CD4-positive, alpha-beta memory T cell (primary cell): ENCODE data around the gene CBX8. TPM values are rescaled to one million over a fixed set of nuclear protein-coding genes. Genes with fewer than 3 reads are reported as not detected.
A peak's percentile ranks its signal among the peaks of the same experiment; 100 is the strongest.

Experiments
- CTCF ChIA-PET: fragments of 350-600 bp; sonication (Branson Sonifier 250); formaldehyde crosslinking; loops from one replicate; lab custom pipeline; 2021; ENCODE audit warnings: inconsistent platforms; ENCODE audit not compliant: partially characterized antibody; lab: Charles Lee
- POLR2A ChIA-PET: fragments of 350-600 bp; sonication (Branson Sonifier 250); formaldehyde crosslinking; loops from one replicate; lab custom pipeline; 2021; ENCODE audit not compliant: partially characterized antibody; lab: Charles Lee
- DNase-seq, 5 donors: peaks; one replicate each; pipeline versions ENCODE4 v3.0.0 to v3.0.0-alpha.2; 2020 to 2022; ENCODE audit warnings: mixed read lengths in 1 of 5
- H3K27ac ChIP-seq: one replicate; pipeline ENCODE4 v1.7.0; 2013; ENCODE audit warnings: low read depth, low read length
- H3K27me3 ChIP-seq: 2 replicates; pipeline ENCODE4 v1.7.0; 2013; ENCODE audit warnings: mild to moderate bottlenecking, low read length, moderate library complexity; ENCODE audit not compliant: insufficient read depth
- H3K36me3 ChIP-seq: 2 replicates; pipeline ENCODE4 v1.7.0; 2013; ENCODE audit warnings: mild to moderate bottlenecking, low read length, moderate library complexity; ENCODE audit not compliant: insufficient read depth
- H3K4me1 ChIP-seq: 2 replicates; pipeline ENCODE4 v1.7.0; 2013; ENCODE audit warnings: mild to moderate bottlenecking, low read length, moderate library complexity; ENCODE audit not compliant: insufficient read depth
- H3K4me3 ChIP-seq, 2 donors: one replicate each; pipeline ENCODE4 v1.7.0; 2013; ENCODE audit warnings: low read length in 2 of 2, mild to moderate bottlenecking in 1 of 2
- H3K9me3 ChIP-seq, 2 donors: one replicate each; pipeline ENCODE4 v1.7.0; 2013; ENCODE audit warnings: low read length in 2 of 2, control low read depth in 1 of 2; ENCODE audit not compliant: control insufficient read depth in 1 of 2
- H3K27ac Mint-ChIP-seq, 7 donors: one replicate each; pipeline ENCODE4 v1.8.0; 2020 to 2021; ENCODE audit warnings: mixed read lengths in 7 of 7, mild to moderate bottlenecking in 6 of 7, inconsistent platforms in 3 of 7, moderate library complexity in 3 of 7
- H3K27me3 Mint-ChIP-seq, 2 donors: one replicate each; pipeline ENCODE4 v1.8.0; 2020 to 2021; ENCODE audit warnings: mixed read lengths in 2 of 2
- H3K36me3 Mint-ChIP-seq, 2 donors: one replicate each; pipeline ENCODE4 v1.8.0; 2020 to 2021; ENCODE audit warnings: mixed read lengths in 2 of 2, inconsistent platforms in 1 of 2, mild to moderate bottlenecking in 1 of 2
- H3K4me1 Mint-ChIP-seq, 4 donors: one replicate each; pipeline ENCODE4 v1.8.0; 2020 to 2021; ENCODE audit warnings: mixed read lengths in 4 of 4, mild to moderate bottlenecking in 1 of 4
- H3K4me3 Mint-ChIP-seq, 8 donors: one replicate each; pipeline ENCODE4 v1.8.0; 2020 to 2021; ENCODE audit warnings: mixed read lengths in 8 of 8, mild to moderate bottlenecking in 7 of 8, moderate library complexity in 6 of 8, inconsistent platforms in 3 of 8
- H3K9me3 Mint-ChIP-seq, 8 donors: one replicate each; pipeline ENCODE4 v1.8.0; 2020 to 2021; ENCODE audit warnings: mixed read lengths in 8 of 8, mild to moderate bottlenecking in 5 of 8, inconsistent platforms in 3 of 8, moderate library complexity in 1 of 8
- intact Hi-C: fragments of 100-400 bp; cut with micrococcal nuclease; formaldehyde crosslinking; loops from one replicate; pipeline ENCODE4 v1.15.1; 2023
- polyA plus RNA-seq, 2 donors: library from polyadenylated mRNA; unstranded; fragments of 300-500 nt; fragmentation: Illumina TruSeq; gene quantifications; one replicate each; pipeline ENCODE4 v1.2.3, GENCODE V29; 2021
- total RNA-seq, 2 experiments: library from RNA; stranded (reverse); gene quantifications; one replicate each; pipeline ENCODE4 v1.2.3, GENCODE V29; 2021

CBX8 gene
- total and polyA plus RNA-seq, 4 experiments from 2014 or later, result 0.29 to 4.1 (median 1.6) TPM

DNA sequence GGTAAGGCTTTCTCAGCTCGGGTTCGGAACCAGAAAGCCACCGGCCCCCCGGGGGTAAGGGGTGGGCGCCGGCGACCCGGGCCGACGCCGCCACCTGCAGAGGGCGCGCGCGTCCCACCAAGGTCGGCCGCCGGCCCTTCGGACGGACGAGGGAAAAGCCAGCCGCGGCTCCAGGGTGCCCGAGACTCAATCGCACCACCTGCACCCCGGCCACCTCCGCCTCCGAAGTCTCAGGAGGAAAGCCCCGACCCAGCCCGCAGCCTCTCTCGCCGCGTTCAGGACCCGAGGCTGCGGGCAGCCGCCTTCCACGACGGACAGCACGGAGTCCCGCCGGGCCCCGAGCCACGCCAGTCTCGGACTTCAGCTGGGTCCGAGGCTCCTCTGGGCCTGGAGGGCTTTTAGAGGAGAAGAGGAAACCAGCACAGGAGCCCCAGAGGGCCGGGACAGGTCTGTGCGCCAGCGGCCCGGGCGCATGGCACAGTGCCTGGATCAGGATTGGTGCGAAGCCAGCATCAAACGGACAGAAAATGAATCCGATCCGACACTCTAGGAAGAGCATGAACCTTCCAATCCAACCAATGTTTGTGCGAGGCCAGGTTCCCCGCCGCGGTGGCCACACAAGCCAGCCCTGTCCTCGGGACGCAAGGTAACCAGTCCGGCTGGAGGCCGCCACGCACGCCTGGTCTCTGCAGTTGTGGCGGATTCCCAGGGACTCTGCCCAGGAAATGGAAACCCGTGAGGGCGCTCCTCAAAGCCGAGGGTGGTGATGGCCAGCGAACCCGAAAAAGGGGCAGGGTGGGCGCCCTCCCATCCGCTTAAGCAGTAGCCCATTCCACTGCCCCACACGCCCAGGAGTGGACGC is 6.7 kb downstream of the CBX8 start:
- ChIA-PET POLR2A (interaction anchor here (0.7 to 32.1 kb wide), 2 partner anchors 47 to 49 kb away, joined by 3 to 503 read pairs; partner anchors contain the start of gene CBX4), CTCF (interaction anchor here (0.8 to 2.2 kb wide), 13 partner anchors 12 to 218 kb away, joined by 3 to 8 read pairs (median 5); partner anchors contain the start of gene CBX2)
- Histone ChIP-seq H3K9me3 (no peaks in the 10 kb centered on the region), H3K27me3 (peaks cover 23% of the 10 kb centered on the region), H3K36me3 (no peaks in the 10 kb centered on the region), H3K27ac (no peak overlapping the region), H3K4me1 (peaks cover 25% of the 10 kb centered on the region), H3K4me3 (no peak overlapping the region)
- Mint-ChIP-seq H3K9me3 (peaks cover 0 to 1% (median 0%) of the 10 kb centered on the region in 8 donors), H3K4me3 (peak overlapping the region in 1 of 8 donors; percentile 10), H3K27me3 (peaks cover 28 to 40% of the 10 kb centered on the region in 2 donors), H3K4me1 (peaks cover 2 to 16% (median 7%) of the 10 kb centered on the region in 4 donors), H3K36me3 (no peaks in the 10 kb centered on the region), H3K27ac (no peak overlapping the region)
- no peak for DNase-seq
- intact Hi-C loops, result loop anchor here (1.0 kb wide), 2 partner anchors 126 to 201 kb away; no protein-coding TSS in a partner anchor

GRCh38 chr17:79788989-79789942 is 7.6 kb downstream of the CBX8 start:
- peaks cover 2 to 16% (median 7%) of the 10 kb centered on the region in 4 donors for H3K4me1 Mint-ChIP-seq
- no peak for DNase-seq
- intact Hi-C loops, result loop anchor here (1.0 kb wide), 1 partner anchor 127 kb away; no protein-coding TSS in a partner anchor

DNA sequence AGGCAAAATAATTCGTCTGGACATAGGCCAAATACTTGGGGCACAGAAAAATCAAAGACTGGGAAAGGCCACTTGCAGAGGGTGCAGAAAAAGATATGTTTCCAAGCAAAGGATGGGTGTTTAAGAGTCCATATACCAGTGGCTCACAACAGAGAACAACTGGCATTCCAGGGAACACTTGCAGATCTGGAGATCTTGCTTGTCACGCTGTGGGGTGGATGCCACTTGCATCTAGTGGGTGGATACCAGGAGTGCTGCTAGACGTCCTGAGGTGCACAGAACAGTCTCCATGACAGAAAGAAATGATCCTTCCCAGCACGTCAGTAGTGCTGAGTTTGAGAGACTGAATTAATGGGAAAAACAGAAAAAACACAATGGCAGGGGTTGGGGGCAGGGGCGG is 8.4 kb downstream of the CBX8 start:
- H3K27me3 ChIP-seq, result peaks cover 23% of the 10 kb centered on the region
- H3K27ac ChIP-seq, result no peak overlapping the region
- CTCF ChIA-PET, result interaction anchor here (0.9 to 2.2 kb wide), 12 partner anchors 10 to 220 kb away, joined by 3 to 8 read pairs (median 5); partner anchors contain the start of gene CBX2
- Mint-ChIP-seq H3K27me3 (peaks cover 29 to 44% of the 10 kb centered on the region in 2 donors), H3K27ac (peak overlapping the region in 1 of 7 donors; percentile 10), H3K4me1 (peaks cover 2 to 16% (median 7%) of the 10 kb centered on the region in 4 donors), H3K4me3 (no peak overlapping the region), H3K36me3 (no peaks in the 10 kb centered on the region), H3K9me3 (peaks cover 0 to 1% (median 0%) of the 10 kb centered on the region in 8 donors)
- intact Hi-C loops, result no loop called here
- H3K36me3 ChIP-seq, result no peaks in the 10 kb centered on the region
- peaks cover 25% of the 10 kb centered on the region for H3K4me1 ChIP-seq
- H3K4me3 ChIP-seq, result no peak overlapping the region
- DNase-seq, result no peak
- no peaks in the 10 kb centered on the region for H3K9me3 ChIP-seq
- POLR2A ChIA-PET, result no interaction called here

More at GRCh38 chr17:79788989-79789942, 7.6 kb downstream of the CBX8 start:
- Mint-ChIP-seq H3K36me3 (no peaks in the 10 kb centered on the region), H3K27me3 (peaks cover 29 to 41% of the 10 kb centered on the region in 2 donors), H3K27ac (peak overlapping the region in 1 of 7 donors; percentile 63), H3K9me3 (peaks cover 0 to 1% (median 0%) of the 10 kb centered on the region in 8 donors), H3K4me3 (peak overlapping the region in 1 of 8 donors; percentile 36)
- Histone ChIP-seq H3K27ac (no peak overlapping the region), H3K4me3 (no peak overlapping the region), H3K9me3 (no peaks in the 10 kb centered on the region), H3K36me3 (no peaks in the 10 kb centered on the region), H3K27me3 (peaks cover 23% of the 10 kb centered on the region), H3K4me1 (peaks cover 25% of the 10 kb centered on the region)
- POLR2A ChIA-PET, result interaction anchor here (0.7 kb wide), 1 partner anchor 50 kb away, joined by 3 read pairs; the partner anchor contains the start of gene CBX4
- CTCF ChIA-PET, result interaction anchor here (0.8 to 2.2 kb wide), 18 partner anchors 9 to 219 kb away, joined by 3 to 8 read pairs (median 4); partner anchors contain the start of gene CBX2

GRCh38 chr17:79786930-79787643 is 9.8 kb downstream of the CBX8 start:
- peaks cover 0 to 1% (median 0%) of the 10 kb centered on the region in 8 donors for H3K9me3 Mint-ChIP-seq
- H3K4me1 Mint-ChIP-seq, result peaks cover 2 to 11% (median 4%) of the 10 kb centered on the region in 4 donors
- intact Hi-C loops, result no loop called here
- Histone ChIP-seq H3K36me3 (no peaks in the 10 kb centered on the region), H3K4me3 (no peak overlapping the region), H3K27me3 (peaks cover 19% of the 10 kb centered on the region), H3K27ac (no peak overlapping the region), H3K9me3 (no peaks in the 10 kb centered on the region), H3K4me1 (peaks cover 25% of the 10 kb centered on the region)
- ChIA-PET CTCF (interaction anchor here (1.4 to 2.0 kb wide), 3 partner anchors 10 to 207 kb away, joined by 4 to 6 read pairs (median 4); partner anchors contain the start of gene CBX8), POLR2A (interaction anchor here (1.2 kb wide), 1 partner anchor 53 kb away, joined by 3 read pairs; the partner anchor contains the start of gene CBX4)
- peaks cover 29 to 50% of the 10 kb centered on the region in 2 donors for H3K27me3 Mint-ChIP-seq
- H3K27ac Mint-ChIP-seq, result no peak overlapping the region
- H3K36me3 Mint-ChIP-seq, result no peaks in the 10 kb centered on the region
- no peak overlapping the region for H3K4me3 Mint-ChIP-seq
- DNase-seq, result no peak

GRCh38 chr17:79785900-79786810 is 10.7 kb downstream of the CBX8 start:
- no peak overlapping the region for H3K27ac Mint-ChIP-seq
- H3K27me3 Mint-ChIP-seq, result peaks cover 33 to 52% of the 10 kb centered on the region in 2 donors
- ChIA-PET CTCF (interaction anchor here (1.4 to 2.0 kb wide), 3 partner anchors 11 to 207 kb away, joined by 4 to 6 read pairs (median 4); partner anchors contain the start of gene CBX8), POLR2A (interaction anchor here (1.2 kb wide), 1 partner anchor 53 kb away, joined by 3 read pairs; the partner anchor contains the start of gene CBX4)
- H3K36me3 ChIP-seq, result no peaks in the 10 kb centered on the region
- DNase-seq, result no peak
- H3K27ac ChIP-seq, result no peak overlapping the region
- no peaks in the 10 kb centered on the region for H3K9me3 ChIP-seq
- no peak overlapping the region for H3K4me3 Mint-ChIP-seq
- intact Hi-C loops, result no loop called here
- peaks cover 16% of the 10 kb centered on the region for H3K4me1 ChIP-seq
- peaks cover 11% of the 10 kb centered on the region for H3K27me3 ChIP-seq
- H3K36me3 Mint-ChIP-seq, result no peaks in the 10 kb centered on the region
- peaks cover 2 to 11% (median 3%) of the 10 kb centered on the region in 4 donors for H3K4me1 Mint-ChIP-seq
- H3K9me3 Mint-ChIP-seq, result no peaks in the 10 kb centered on the region
- H3K4me3 ChIP-seq, result no peak overlapping the region
